ENCODE measurements around the gene PSMG4.

PSMG4 gene

DNA sequence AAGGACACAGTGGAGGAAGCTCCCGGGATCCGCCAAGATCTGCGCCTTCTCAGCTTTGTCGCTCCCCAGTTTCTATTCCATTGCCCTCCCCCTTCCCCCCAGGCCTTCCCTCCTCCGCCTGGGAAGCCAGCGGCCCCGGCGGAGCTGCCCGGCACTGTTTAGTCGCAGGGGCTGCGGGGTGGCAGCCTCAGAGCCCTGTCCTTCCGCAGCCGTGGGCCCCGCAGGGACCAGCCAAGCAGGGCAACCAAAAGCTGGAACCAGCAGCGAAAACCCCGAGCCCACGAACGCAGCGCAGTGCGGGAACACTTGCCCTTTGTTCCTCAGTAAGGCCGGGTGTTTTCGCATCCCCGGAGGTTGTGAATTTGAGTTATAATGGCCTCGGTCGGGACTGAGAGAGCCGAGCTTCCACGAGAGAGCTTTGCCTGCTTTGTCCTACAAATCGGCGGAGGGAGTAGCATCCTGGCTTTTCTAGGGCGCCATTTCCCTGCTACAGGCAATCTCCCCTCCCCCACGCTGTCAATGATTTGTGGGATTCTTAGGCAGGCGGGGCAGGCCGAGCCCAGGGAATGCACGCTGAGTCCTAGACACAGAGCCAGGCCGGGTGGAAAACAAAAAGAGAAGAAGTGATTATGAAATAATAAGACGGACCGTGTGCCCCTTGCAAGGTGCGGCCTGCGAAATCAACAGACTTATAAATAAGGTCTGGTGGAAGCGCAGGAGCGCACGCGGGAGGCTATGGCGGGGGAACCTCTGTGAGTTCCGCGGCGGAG lies 27.3 kb upstream of the PSMG4 start (continued):
- TF ChIP-seq GLI2 (tag by site-specific recombination; IDR thresholded peaks at IDR 0.05; ENCODE audit: borderline replicate concordance, low read depth) = no peak
- TF ChIP-seq, protein P1, sequence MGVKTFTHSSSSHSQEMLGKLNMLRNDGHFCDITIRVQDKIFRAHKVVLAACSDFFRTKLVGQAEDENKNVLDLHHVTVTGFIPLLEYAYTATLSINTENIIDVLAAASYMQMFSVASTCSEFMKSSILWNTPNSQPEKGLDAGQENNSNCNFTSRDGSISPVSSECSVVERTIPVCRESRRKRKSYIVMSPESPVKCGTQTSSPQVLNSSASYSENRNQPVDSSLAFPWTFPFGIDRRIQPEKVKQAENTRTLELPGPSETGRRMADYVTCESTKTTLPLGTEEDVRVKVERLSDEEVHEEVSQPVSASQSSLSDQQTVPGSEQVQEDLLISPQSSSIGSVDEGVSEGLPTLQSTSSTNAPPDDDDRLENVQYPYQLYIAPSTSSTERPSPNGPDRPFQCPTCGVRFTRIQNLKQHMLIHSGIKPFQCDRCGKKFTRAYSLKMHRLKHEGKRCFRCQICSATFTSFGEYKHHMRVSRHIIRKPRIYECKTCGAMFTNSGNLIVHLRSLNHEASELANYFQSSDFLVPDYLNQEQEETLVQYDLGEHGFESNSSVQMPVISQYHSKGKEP (tag by site-specific recombination; IDR thresholded peaks at IDR 0.05) = 0 out of 2 replicates have a peak, but pooled peaks have one; percentile 7
- TF ChIP-seq ZNF148 (tag by site-specific recombination; IDR thresholded peaks at IDR 0.05; ENCODE audit: borderline replicate concordance) = no peak
- TF ChIP-seq ZNF202 (tag by site-specific recombination; IDR thresholded peaks at IDR 0.05; ENCODE audit: borderline replicate concordance) = no peak
- TF ChIP-seq YY1 (tag by site-specific recombination; IDR thresholded peaks at IDR 0.05) = peak; percentile 87
- TF ChIP-seq EGR2 (tag by site-specific recombination; IDR thresholded peaks at IDR 0.05; ENCODE audit: low read depth) = no peak
- peak; percentile 80; the same call in 1 of the 2 replicates for TF ChIP-seq ZNF600 (tag by site-specific recombination; IDR thresholded peaks at IDR 0.05)
- no peak for TF ChIP-seq ZNF211 (tag by site-specific recombination; IDR thresholded peaks at IDR 0.05; ENCODE audit: low read depth)
- TF ChIP-seq ZNF501 (tag by site-specific recombination; IDR thresholded peaks at IDR 0.05) = no peak
- TF ChIP-seq INSM2 (tag by site-specific recombination; IDR thresholded peaks at IDR 0.05) = 0 out of 2 replicates have a peak, but pooled peaks have one; percentile 23
- no peak for TF ChIP-seq HOXA7 (CRISPR knock-in tag; IDR thresholded peaks at IDR 0.05; ENCODE audit: borderline replicate concordance)
- no peak for TF ChIP-seq ZNF133 (tag by site-specific recombination; IDR thresholded peaks at IDR 0.05)
- TF ChIP-seq, protein P2, sequence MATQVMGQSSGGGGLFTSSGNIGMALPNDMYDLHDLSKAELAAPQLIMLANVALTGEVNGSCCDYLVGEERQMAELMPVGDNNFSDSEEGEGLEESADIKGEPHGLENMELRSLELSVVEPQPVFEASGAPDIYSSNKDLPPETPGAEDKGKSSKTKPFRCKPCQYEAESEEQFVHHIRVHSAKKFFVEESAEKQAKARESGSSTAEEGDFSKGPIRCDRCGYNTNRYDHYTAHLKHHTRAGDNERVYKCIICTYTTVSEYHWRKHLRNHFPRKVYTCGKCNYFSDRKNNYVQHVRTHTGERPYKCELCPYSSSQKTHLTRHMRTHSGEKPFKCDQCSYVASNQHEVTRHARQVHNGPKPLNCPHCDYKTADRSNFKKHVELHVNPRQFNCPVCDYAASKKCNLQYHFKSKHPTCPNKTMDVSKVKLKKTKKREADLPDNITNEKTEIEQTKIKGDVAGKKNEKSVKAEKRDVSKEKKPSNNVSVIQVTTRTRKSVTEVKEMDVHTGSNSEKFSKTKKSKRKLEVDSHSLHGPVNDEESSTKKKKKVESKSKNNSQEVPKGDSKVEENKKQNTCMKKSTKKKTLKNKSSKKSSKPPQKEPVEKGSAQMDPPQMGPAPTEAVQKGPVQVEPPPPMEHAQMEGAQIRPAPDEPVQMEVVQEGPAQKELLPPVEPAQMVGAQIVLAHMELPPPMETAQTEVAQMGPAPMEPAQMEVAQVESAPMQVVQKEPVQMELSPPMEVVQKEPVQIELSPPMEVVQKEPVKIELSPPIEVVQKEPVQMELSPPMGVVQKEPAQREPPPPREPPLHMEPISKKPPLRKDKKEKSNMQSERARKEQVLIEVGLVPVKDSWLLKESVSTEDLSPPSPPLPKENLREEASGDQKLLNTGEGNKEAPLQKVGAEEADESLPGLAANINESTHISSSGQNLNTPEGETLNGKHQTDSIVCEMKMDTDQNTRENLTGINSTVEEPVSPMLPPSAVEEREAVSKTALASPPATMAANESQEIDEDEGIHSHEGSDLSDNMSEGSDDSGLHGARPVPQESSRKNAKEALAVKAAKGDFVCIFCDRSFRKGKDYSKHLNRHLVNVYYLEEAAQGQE (tag by site-specific recombination; IDR thresholded peaks at IDR 0.05) = no peak; the same call in 1 of the 2 replicates
- TF ChIP-seq ZNF548 (tag by site-specific recombination; IDR thresholded peaks at IDR 0.05) = no peak
- TF ChIP-seq ZNF560 (tag by site-specific recombination; IDR thresholded peaks at IDR 0.05; ENCODE audit: borderline replicate concordance) = no peak
- peak; percentile 53 for TF ChIP-seq ZNF366 (tag by site-specific recombination; conservative IDR thresholded peaks at IDR 0.05)
- peak; percentile 8; the same call in 1 of the 2 replicates for TF ChIP-seq ZNF146 (tag by site-specific recombination; IDR thresholded peaks at IDR 0.05)
- no peak for TF ChIP-seq ZNF280D (tag by site-specific recombination; IDR thresholded peaks at IDR 0.05)
- TF ChIP-seq ZFHX2 (tag by site-specific recombination; conservative IDR thresholded peaks at IDR 0.05) = no peak
- peak; percentile 42; the same call in 1 of the 2 replicates for TF ChIP-seq ZSCAN30 (tag by site-specific recombination; IDR thresholded peaks at IDR 0.05)
- TF ChIP-seq GLIS1 (tag by site-specific recombination; IDR thresholded peaks at IDR 0.05) = peak; percentile 6; the same call in 1 of the 2 replicates
- TF ChIP-seq SP7 (tag by site-specific recombination; IDR thresholded peaks at IDR 0.05) = 0 out of 2 replicates have a peak, but pooled peaks have one; percentile 26
- TF ChIP-seq ZNF221 (tag by site-specific recombination; IDR thresholded peaks at IDR 0.05; ENCODE audit: borderline replicate concordance) = 0 out of 2 replicates have a peak, but pooled peaks have one; percentile 18
- TF ChIP-seq ZNF48 (tag by site-specific recombination; IDR thresholded peaks at IDR 0.05) = no peak
- TF ChIP-seq, protein P3, sequence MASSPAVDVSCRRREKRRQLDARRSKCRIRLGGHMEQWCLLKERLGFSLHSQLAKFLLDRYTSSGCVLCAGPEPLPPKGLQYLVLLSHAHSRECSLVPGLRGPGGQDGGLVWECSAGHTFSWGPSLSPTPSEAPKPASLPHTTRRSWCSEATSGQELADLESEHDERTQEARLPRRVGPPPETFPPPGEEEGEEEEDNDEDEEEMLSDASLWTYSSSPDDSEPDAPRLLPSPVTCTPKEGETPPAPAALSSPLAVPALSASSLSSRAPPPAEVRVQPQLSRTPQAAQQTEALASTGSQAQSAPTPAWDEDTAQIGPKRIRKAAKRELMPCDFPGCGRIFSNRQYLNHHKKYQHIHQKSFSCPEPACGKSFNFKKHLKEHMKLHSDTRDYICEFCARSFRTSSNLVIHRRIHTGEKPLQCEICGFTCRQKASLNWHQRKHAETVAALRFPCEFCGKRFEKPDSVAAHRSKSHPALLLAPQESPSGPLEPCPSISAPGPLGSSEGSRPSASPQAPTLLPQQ (tag by site-specific recombination; IDR thresholded peaks at IDR 0.05) = peak; percentile 96

All from HEK293 (cell line).